Stimulated activated CD8-positive, alpha-beta memory T cell treated with anti-CD3 and anti-CD28 coated beads, Interleukin-2, amount 100 ng/mL, for 1 hour (primary cell): ENCODE data around the gene FOXF1.

Experiments used
- DNase-seq, 2 donors: peaks; one replicate each; pipeline ENCODE4 v3.0.0-alpha.2; 2020; ENCODE audit warnings: low read depth in 2 of 2

Gene FOXF1

DNA sequence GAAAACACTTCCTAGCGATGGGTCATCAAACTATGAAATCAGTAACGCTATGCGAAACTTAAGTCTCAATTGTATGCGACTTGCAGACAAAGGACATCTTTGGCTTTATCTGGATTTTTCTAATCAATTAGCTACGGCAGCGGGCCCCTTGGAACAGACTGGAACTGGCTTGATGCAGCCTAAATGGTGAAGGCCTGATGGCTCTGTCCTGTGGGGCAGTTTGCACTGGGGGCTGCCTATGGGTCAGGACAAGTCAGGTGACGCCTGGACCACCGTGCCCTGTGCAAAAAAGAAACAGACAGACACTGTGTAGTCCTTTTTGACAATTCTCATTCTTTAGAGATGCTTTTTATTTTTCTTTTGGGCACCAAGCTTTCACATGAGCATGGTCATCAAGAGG lies 22.7 kb downstream of the FOXF1 start:
- DNase-seq = no peak

DNA sequence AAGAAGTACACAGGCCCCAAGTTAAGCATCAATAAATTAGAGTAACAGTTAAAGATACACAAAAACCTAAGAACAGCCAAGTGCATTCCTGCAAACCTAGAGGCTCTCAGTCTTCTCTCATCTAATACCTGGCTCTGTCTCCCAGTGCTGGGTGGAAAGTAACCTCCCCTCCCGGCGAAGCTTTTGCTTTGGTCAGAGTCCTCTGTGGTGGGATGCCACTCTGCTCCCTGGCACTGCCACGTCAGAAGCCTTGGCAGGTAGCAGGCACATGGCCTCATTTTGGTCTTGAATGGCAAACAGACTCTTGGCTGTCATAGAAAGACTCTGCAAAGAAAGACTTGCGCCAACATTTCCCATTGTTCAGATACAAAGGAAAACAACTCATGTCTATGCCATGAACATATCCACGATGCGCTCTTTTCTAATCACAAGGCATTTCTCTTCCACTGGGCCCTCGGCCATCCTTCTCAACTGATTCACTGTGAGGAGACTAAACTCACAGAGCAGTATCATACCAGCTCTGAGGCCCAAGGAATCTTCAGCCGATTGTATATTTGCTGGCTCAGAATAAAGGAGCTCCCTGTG lies 23.5 kb downstream of the FOXF1 start:
- DNase-seq = no peak

GRCh38 chr16:86534779-86535615 lies 24.7 kb downstream of the FOXF1 start:
- DNase-seq = no peak

DNA sequence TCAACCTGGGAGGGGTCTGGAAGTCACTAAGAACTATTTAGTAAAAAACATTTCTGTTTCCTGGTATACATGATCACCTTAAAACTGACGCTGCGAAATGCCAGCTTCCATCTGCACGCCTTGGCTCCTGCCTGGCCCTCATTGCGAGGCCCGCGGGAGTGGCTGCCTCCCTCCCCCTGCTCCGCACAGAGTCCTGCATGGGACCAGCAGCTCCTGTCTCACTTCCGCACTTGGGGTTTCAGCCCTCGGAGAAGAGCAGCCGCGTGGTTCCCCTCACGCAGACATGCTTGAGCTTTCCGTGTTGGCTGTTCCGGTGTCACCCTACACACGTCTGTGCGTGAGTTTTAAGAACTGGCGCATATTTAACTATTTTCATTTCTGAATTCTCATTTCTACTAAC lies 26.3 kb downstream of the FOXF1 start:
- DNase-seq = no peak

DNA sequence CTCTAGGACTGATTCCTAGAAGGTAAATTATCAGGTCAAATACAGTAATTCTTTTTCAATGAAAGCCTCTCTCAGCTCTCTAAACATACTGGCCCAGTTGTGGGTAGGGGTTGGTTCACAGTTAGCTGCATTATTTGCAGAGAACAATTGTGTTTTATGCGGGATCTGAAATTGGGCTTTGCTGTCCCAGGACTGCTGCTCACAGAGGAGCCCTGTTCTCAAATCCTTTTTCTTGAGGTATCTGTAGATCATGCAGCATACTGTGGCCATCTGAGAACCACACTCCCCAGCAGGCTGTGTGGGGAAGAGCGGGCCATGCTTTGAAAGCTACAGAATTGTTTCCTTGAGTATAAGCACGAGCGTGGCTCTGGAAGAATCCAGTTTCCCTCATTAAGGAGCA lies 27.2 kb downstream of the FOXF1 start:
- no peak for DNase-seq

- DNase-seq = no peak
Observed at GRCh38 chr16:86538196-86538780, 28.0 kb downstream of the FOXF1 start.

DNA sequence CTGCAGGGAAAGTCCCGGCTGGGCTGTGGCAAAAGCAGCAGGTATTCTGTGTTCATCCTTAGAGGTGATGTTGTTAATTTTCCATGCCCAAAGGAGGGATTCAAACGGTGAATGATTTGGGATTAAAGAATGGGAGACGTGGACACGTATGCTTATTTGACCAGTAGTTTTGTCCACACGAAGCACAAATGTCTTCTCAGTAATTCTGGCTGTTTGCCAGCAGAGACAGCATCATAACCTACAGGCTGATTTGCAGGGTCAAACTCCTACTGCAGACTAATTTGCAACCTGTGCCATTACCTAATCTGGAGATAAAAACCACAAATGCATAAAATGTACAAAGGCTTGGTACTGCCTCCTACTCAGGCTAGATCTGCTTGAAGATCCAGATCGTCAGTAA lies 30.6 kb downstream of the FOXF1 start:
- no peak for DNase-seq

DNA sequence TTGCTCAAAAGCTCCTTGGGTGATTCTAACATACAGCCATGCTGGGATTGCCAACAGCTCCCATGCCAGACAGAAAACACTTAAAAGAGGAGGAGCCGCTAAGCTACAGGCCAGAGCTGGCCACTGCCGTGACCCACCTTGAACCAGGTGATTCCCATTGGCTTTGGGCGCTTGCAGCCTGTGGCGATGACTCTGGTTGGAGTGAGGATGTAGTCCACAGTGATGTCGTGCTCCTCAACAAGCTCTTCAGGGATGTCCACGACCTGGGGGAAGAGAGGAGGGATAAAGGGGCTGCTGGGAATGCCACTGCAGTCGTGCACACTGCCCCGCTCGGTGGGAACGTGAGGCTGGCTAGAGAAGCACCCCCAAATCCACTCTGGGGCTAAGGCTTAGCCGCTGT lies 31.2 kb downstream of the FOXF1 start:
- no peak for DNase-seq

DNA sequence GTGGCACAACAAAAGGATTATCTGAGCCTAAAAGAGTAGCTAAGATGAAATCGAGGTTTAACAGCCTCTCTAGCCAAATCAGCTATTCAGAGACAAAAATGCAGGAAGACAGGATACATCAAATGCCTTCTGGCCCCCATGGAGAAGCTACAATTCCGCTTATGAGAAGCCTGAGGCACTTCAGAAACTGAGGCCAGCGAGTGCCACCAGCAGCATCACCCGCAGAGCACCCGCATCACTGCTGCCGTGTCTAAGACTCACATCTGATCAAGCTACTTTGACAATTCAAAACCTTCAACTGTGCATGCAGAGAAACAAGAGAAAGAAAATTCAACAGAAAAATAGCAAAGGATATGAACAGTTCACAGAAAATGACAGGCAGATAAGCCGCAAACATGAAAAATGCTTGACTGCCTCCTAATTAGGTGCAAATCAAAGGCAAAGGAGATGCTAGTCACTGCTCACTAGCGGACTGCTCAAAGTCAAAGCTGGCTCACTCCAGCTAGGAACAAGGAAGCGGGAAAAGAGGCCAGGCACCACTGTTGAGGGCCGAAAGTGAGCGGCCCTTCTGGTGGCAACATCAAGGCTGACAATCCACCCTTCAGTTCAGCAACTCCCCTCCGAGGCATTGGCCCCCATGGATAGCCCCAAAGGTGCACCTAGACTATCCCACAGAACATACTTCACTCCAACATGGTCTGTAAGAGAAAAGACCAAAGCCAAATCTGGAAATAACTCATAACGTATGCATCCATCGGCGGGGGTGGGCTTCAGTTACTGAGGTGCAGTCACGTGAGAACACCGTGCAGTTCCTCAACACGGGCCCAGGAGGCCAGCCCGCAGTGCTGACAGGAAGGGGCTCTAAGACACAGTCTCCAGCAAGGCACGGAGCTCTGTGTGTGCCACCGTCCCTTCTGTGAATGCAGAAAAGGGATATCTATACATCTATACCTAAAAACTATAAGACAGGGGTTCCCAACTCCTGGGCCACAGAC lies 32.7 kb downstream of the FOXF1 start:
- DNase-seq = no peak

- no peak for DNase-seq
Observed at GRCh38 chr16:86545481-86545880, 35.2 kb downstream of the FOXF1 start.

GRCh38 chr16:86545954-86546637 lies 35.8 kb downstream of the FOXF1 start:
- DNase-seq = no peak

- DNase-seq = no peak
Observed at GRCh38 chr16:86546638-86547013, 36.3 kb downstream of the FOXF1 start.

GRCh38 chr16:86547286-86547685 lies 37.0 kb downstream of the FOXF1 start:
- DNase-seq = no peak

GRCh38 chr16:86549076-86549892 lies 39.0 kb downstream of the FOXF1 start:
- no peak for DNase-seq

GRCh38 chr16:86549893-86550190 lies 39.5 kb downstream of the FOXF1 start:
- DNase-seq = no peak

- no peak for DNase-seq
Observed at GRCh38 chr16:86550281-86550680, 40.0 kb downstream of the FOXF1 start.

- no peak for DNase-seq
Observed at GRCh38 chr16:86553356-86553755, 43.0 kb downstream of the FOXF1 start.

- DNase-seq = no peak
Observed at GRCh38 chr16:86554599-86554916, 44.2 kb downstream of the FOXF1 start.

DNA sequence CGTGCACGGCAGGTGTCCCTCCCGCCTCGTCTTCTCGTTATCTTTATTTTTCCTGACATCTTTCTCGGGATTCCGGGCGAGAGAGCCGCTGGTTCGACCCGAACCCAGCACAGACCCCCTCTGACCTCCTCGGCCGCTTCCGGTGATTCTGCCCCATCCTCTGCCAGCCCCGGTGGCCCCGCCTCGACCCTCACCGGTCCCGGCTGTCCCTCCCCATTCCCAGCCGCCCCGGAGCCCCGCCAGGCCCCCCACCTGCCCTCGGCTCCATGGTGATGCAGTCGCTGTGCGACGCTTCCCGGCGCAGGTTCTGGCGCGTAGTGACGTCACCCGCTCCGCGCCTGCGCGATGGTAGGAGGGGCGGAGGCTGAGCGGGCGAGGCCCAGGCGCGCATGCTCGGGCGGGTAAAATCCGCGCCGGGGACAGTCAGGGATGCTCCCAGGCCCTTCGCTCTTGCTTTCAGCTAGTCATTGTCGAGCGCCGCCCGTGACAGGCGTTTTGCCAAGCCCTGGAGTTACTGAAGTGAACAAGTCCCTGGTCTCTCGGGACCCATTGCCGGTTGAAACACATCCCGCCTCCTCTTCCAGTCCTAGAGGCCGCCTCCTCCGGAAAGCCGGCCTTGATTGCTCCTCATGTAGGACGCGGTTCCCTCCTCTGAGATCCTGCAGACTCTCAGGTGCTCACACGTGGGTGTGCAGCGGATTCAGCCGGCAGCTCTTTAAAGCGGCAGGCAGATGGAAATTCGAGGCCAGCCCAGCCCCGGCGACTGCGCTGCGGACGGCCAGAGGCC lies 44.8 kb downstream of the FOXF1 start, which contains the start of gene MTHFSD:
TSS of gene MTHFSD (minus strand) at position 319 of the 787 bp plus-strand sequence. CDS start at position 268, 51 bp downstream.
- DNase-seq = peak; percentile 93

- DNase-seq = no peak
Observed at GRCh38 chr16:86555704-86556075, 45.4 kb downstream of the FOXF1 start.
